C4-2B (cell line): ENCODE data around the gene HSPA14.
A peak's percentile ranks its signal among the peaks of the same experiment; 100 is the strongest.

Experiments
- CTCF ChIP-seq: fragments of 450-650 bp; conservative IDR thresholded peaks from 2 replicates; pipeline ENCODE4 v1.5.1; 2017; ENCODE audit warnings: mild to moderate bottlenecking
- ZFX ChIP-seq: fragments of 450-650 bp; IDR thresholded peaks from 2 replicates; pipeline ENCODE4 v1.6.1; 2017

- TF ChIP-seq CTCF (peak; percentile 29), ZFX (no peak)
Observed at GRCh38 chr10:14889318-14889717, 51.2 kb downstream of the HSPA14 start.
